Fibroblast of skin of left biceps (primary cell): Measurements from ENCODE around the gene NPTXR.
A peak's percentile ranks its signal among the peaks of the same experiment; 100 is the strongest.
"Not testable (repeated sequence)": the region's sequence is repeated elsewhere in the genome, so short reads cannot be mapped to it uniquely, and the experiment has no call there.

ENCODE experiments used
- DNase-seq, 2 experiments: peaks; one replicate each; pipeline ENCODE4 v3.0.0-alpha.2; 2013; ENCODE audit warnings: low read depth in 2 of 2

The NPTXR gene

DNA sequence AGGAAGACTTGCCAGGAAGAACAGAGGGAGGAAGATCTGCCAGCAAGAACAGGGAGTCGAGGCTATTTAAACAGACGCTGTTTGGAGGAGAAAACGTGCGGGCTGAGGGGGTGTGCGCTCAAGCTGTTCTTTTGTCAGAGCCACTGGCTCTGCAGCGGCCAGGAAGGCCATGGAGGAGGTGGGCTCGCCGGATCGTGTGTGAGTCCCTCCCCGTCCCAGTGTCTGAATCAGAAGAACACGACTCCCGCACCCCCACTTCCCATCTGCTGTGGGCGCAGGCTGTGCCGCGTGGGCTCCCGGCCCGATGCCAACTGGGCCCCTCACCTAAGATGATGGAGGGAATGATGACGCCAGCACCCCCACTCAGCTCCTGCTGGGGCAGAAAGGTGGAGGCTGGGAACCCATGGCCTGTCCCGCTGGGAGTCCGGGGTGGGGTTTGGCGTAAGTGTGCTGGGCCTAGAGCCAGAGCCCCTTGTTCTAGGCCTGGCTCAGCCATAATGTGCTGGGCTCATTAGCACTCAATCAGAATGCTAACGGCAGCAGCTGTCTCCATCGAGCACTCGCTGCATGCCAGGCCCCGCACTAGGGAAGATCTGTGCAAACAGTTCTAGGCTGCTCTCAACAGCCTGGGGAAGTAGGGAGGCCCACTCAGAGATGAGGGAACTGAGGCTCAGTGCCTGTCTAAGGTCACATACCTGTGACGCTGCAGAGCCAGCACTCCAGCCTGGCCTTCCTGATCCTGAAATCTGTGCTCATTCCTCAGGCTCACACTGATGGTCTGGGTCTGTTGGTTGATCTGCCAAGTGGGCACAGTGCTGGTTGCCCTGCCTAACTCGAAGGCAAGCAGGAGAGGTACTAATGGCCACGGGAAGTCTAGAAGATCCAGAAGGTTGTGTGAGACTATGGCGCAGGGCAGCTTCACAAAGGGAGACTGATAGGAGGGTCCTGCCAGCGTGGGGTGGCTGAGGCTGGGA, 11.5 kb downstream of the NPTXR start:
- DNase-seq: no peak

DNA sequence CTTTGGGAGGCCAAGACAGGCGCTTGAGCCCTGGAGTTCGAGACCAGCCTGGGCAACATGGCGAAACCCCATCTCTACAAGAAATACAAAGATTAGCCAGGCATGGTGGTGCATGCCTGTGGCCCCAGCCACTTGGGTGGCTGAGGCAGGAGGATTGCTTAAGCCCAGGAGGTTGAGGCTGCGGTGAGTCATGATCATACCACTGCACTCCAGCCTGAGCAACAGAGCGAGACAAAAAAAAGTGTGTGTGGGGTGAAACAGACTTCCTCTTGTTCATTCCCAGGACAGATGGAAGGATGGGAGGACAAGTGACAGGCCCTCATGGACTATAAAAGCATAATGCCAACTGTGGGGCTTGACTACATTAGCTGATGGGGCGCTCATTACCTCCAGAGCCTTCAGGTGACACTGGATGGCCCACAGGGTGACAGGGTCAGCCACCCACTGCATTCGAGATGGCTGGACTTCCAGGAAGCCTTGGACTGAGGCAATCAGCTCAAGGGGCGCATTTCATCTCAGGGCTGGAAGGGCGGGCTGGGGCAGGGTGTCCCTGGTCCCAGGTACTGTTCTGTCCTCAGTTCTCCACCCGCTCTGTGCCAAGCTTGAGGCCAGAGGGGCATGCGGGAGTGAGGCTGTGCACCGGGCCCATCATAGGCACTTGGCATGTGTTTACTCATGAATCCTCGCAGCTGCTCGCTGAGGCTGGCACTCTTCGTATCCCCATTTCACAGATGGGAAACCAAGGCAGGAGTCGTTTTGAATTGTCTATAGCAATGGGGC, 12.5 kb downstream of the NPTXR start:
- DNase-seq: no peak

DNA sequence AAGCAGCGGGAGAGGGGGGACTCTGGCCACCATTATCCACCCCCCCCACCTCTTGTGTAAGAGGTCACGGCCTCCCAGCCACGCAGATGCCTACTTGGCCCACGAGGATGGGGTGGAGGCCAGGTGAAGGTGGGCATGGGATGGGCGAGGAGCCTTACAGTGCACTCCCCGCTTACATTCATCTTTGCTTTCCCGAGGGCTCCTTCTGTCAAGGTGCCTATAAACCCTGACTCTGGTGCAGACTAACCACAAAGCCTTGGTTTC, 13.1 kb downstream of the NPTXR start:
- no peak for DNase-seq

DNA sequence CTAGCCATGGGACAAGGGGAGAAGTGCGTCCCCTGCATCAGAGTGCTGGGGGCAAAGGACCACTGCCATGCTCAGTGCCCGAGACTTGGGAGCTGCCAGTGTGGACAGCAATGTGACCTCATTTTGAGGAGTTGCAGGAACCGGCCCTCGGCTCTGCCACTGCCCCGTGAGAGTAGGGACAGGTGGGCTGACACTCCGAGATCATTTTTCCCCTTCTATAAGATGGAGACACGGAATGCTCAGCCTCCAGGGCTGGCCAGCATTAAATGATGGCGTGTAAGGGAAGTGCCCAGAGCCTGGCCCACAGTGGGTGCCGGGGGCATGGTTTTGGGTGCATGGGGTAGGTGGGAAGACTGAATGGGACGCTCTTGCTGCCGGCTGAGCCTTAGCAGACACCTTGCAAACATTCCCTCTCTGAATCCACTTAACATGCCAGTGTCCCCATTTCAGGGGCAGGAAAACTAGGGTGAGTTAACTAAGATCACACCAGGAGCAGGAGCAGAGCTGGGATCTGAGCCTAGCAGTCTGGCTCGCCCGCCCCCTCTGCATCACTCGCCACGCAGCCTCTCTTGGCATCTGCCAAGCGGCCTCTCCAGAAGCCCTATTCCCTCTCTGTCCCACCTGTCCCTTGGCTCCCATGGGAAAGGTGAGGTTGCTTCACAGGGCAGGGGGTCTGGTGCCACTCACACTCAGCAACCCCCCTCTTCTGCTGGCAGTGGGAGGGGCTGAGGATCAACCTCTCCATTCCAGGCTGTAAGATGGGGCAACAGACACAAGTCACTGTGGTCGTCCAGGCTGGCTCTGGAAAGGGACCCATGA, 13.6 kb downstream of the NPTXR start:
- DNase-seq: no peak

DNA sequence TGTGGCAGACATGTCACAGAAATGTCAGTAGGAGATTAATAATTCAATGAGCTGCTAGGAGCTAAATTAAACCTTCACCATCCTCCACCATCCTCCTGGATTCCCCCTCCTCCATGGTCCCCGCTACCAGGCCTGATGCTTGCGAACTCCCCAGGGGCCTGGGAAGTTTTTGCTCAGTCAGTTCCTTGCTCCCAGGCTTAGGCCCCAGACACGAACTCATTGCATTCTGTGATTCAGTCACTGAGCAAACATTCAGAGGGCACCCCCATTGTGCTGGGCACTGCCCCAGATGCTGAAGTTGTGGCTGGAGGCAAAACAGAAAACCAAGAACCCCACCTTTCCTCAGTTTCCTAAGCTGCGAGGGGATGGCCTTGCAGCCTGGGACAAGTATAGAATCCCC, 14.3 kb downstream of the NPTXR start:
- DNase-seq: no peak

DNA sequence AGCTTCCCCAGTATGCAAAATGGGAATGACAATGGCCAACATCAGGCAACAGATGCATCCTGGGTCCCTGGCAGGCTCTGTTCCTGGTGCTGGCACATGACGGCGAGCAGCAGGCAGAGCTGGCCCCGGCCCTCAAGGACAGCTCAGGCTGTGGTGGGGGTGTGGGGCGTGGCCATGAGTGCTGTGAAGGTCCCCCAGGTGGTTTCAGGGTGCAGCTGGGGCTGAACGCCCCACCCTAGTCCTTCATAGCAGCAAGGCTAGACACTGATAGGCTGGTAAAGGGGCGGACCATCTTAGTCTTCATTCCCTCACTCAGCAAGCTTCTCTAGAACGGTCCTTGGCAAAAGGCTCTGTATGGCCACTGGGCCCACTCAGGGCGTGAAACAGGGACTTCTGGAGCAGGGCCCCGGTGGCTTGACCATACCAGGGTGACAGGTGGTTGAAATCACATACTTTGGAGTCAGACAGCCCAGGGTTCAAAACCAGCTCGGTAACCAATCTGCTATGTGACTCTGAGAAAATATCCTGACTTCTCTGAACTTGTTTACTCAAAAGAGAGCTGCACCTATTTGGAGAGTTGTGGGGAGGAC, 15.1 kb downstream of the NPTXR start:
- DNase-seq: no peak

DNA sequence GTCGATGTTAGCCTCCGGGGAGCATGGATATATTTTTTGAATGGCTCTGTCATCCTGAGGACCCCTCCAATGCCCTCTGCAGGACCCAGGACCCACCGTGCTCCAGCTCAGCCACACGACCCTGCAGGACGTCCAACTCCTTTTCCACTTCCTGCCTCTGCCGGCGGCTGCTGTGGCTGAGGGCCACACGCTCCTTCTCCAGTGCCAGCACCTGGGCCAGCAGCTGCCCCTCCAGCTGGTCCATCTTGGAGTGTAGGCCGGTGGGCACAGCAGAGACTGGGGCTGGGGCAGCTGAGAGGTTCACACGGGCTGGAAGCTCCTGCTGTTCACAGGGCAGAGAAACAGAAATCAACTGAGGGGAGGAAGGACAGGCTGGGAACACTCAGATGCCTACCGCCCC, 15.6 kb downstream of the NPTXR start:
- no peak for DNase-seq

DNA sequence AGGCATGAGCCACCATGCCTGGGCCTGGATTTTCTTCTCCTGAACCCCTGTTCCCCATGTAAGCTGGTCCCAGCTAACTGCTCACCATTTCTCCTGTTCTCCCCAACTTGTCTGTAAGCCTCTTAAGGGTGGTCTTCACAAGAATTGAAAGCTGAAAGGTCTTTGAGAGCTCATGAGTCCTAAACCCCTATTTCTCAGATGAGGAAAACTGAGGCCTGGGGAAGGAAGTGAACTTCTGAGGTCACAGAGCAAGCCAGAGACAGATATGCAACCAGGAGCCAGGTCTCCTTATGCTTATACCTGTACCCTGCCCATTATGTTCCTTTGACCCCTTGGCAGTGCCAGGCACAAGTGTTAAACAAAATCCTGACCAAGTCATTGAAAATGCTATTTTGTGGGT, 16.3 kb downstream of the NPTXR start:
- DNase-seq: no peak

DNA sequence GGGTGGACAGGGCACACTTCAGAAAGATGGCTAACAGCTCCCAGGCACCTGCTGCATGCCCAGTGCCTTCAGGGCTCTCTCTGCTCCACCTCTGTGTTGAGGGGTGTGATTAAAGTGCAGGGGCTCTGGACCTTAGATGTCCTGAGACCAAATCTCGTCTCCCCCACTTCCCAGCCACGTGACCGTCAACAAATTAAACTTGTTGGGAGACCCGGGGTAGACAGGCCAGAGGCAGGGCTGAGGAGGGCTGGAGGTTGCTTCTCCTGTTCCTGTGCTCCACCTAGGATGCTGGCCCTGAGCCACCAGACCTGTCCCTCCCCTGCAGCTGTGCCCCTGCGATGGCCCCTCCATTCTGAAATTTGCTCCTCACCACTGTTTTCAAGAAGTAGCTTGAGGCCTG, 17.0 kb downstream of the NPTXR start:
- DNase-seq: no peak

DNA sequence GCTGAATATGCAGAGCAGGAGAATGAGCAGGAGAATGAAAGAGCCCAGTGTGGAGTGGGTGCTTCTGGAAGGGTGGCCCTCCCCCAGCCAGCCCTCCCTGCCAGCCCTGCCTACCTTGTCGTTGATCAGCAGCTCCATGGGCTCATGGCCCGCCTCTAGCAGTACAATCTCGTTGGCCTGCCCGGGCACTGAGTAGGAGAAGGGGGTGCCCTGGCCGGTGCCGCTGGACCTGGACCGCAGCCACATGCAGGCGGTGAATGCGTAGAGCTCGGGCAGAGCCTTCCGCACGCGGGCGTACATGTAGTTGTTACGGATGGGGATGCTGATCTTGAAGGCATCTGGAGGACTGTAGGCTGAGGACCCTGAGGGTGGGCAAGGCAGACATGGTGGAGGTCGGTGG, 17.4 kb downstream of the NPTXR start:
- DNase-seq: no peak

DNA sequence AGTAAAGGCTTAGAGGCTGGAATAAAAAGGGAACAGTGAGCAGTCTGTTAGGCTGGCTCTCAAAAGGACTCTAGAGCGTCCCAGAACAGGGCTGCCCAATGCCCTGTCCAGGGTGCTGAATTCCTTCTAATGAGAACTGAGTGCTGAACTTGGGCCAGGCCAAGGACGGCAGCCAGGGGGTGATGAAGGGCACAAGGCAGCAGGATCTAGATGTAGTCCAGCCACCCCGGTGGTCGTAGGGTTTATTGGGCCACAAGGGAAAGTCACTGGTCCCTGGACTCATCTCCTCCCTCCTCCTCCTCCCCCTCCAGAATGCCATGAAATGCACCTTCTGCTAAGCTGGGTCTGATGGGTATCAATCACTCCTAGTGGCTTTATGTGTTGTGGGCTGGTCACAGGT, 19.2 kb downstream of the NPTXR start:
- DNase-seq: peak in 1 of 2 experiments; percentile 33

DNA sequence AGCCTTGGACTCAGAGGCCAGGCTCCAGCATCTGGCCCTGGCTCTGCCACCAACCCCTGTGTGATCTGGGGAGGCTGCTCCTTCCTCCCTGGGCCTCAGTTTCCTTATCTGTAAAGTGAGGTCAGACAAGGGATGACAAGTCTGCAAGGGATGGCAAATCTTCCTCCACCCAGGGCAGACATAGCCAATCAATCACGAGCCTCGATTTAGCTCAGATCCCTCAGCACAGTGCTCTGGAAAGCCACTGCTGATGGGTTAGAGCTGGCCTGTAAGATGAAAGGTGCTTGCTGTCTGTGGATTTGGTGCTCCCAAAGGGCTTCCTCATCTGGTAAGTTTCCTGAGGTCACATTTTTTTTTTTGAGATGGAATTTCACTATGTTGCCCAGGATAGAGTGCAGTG, 20.2 kb downstream of the NPTXR start:
- no peak for DNase-seq

DNA sequence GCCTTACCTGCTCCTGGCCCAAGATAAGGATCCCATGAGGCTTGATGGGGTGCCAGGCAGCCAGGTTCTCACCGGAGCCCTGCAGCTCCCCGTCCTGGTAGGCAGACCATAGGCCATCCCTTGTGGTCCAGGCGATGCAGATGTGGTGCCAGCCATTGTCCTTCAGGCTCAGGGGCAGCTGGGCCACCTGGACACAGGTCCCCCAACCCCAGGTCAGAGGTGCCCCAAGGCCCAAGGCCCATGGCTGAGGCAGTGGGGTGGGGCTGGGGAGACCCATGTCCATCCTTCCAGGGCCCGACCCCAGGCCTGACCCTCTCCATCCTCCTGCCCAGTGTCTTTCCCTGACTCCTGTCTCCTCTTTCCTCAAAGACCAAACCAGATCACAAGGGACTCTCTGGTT, 20.8 kb downstream of the NPTXR start:
- DNase-seq: no peak

DNA sequence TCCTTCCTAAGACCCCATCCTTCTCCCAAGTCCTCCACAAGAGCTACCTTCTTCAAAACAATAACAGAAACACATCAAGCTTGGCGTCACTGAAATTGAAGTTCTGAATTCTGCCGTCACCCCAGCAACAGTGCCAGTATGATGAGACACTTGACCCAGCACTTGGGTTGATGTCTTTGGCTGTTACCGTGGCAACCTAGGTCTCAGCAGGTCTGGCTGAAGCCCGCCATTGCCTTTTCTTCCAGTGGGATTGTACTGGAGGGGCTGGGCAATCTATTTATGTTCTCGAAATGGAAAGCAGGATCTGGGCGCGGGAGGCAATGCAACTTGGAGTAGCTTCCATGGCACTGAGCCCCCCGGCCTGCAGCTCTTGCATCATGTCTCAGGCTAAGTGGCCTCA, 23.8 kb downstream of the NPTXR start:
- no peak for DNase-seq

DNA sequence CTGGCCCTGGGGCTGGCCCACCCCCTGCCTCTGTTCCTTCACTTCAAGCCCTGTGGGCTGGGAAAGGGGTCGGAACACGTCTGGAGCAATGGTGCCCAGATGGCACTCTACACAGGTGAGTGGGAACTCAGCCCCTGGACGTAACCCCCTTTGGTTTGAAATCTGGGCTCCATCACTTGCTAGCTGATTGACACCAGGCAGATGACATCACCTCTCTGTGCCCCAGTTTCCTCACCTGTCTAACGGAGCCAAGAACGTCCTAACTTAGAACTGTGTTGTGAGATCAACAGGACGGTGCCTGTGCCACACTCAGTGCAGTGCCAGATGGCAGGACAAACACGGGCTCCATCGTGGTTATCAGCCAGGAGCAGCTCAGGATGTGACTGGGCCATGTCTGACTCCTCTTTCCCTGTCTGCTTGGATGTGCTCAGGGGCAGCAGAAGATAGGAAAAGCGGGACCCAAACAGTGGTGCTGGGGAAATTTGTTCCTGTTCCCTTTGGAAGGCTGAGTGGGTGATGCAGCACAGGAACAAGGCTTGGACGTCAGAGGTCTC, 24.4 kb downstream of the NPTXR start:
- no peak for DNase-seq

DNA sequence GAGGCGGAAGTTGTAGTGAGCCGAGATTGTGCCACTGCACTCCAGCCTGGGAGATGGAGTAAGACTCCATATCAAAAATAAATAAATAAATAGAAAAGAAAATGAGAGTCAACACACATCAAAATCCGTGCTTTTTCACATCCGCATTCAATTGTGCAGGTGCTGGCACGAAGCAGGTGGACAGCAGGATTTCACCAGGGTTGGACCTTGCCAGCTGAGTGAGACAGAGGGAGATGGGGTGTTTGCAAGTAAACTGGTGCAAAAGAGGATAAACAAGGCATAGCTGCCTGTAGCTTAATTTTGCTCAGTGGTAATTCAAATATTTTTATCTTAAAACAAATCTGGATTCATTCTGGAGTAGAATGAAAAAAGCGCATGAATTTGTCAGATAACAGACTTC, 26.6 kb downstream of the NPTXR start:
- no peak for DNase-seq

DNA sequence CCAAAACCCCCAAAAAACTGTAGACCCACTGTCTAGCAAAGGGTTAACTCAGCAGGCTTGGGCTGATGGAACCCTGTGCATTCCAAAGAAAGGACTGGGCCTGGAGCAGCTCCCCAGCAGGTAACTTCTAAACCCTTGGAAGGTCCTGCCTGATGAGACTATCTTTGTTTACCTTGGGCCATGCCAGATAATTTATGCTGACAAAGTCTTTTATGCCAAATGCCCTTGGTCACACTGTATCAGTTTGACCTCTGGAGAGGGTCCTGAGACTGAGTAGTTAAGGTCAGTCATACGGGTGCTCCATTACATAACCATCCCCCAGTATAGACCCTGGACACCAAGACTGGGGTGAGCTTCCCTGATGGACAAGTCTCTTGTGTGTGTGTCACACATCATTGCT, 28.0 kb downstream of the NPTXR start:
- no peak for DNase-seq

DNA sequence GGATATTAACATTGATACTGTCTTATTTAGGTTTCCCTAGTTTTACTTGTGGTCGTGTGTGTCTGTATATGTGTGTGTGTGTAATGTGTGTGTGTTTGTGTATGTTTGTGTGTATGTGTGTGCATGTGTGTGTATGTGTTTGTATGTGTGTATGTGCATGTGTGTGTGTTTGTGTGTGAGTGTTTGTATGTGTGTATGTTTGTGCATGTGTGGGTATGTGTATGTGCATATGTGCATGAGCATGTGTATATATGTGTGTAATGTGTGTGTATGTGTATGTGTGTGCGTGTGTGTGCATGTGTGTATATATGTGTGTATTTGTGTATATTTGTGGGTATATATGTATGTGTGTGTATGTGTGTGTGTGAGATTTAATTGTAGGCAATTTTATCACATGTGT, 32.6 kb downstream of the NPTXR start:
- DNase-seq: no peak

DNA sequence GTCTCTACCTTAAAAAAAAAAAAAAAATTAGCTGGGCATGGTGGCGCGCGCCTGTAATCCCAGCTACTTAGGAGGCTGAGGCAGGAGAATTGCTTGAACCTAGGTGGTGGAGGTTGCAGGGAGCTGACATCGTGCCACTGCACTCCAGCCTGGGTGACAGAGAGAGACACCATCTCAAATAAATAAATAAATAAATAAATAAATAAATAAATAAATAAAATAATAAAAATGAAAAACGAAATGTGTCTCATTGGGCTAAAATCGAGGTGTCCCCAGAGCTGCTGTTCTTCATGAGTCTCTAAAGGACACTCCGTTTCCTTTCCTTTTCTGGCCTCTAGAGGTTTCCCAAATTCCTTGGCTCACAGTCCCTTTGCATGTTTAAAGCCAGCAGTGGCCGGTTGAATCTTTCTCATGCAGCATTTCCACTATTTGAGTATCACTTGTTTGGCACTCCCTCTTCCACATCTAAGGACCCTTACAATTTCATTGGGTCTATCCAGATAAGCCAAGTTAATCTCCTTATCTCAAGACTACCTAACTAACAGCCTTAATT, 38.7 kb downstream of the NPTXR start:
- not testable (repeated sequence) for DNase-seq

DNA sequence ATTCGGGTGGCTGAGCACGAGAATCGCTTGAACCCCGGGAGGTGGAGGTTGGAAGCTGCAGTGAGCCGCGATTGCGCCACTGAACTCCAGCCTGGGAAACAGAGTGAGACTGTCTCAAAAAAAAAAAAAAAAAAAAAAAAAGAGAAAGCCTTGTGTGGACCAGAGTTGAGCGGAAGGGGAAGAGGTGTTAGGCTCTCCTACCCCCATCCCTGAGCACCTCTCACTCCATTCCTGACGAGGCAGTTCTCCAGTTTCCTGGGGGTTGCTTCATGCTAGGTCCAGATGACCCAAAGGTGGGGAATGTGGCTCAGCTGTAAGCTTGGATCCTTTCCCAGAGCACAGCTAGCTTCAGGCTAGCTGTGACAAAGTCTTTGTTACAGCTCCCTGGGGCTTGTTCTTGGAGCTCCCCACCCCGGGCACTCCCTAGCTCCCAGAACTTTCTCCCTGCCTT, 41.1 kb downstream of the NPTXR start:
- DNase-seq: peak; percentile 83 to 85

DNA sequence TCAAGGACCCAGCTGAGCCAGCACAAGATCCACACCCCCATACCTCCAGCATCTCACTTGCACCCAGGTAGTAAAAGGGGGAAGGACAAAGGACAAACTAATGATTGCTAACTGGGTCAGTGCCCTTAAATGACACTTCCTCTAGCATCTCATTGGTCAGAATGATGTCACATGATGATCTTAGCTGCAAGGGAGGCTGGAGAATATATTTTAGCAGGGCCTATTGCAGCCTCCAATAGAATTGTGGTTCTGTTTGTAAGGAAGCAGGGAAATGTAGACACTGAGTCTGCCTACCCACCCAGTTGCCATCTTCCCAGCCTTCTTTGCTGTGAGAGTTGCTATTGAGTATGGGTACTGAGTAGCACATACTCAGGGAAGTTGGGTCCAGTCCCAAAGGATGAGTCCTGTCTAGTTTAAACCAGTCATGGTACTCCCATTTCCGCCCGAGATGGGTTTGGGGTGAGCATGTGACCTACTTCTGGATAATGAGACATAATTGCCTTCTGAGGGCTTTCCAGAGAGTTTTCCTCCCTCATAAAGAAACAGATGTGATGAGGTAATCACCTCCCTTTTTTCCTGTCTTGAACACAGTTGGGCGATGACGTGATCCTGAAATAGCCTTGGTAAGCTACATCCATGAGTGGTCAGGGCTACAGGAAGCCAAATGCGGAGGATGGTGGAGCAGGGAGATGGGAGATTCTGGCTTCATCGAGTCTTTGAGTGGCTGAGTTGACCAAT, 44.4 kb downstream of the NPTXR start:
- no peak for DNase-seq
